NT2/D1 (cell line): ENCODE measurements around the gene SEC24D.

Source experiments
- SUZ12 ChIP-seq: IDR thresholded peaks from 2 replicates; pipeline ENCODE4 v1.6.1; 2011; ENCODE audit not compliant: insufficient read length, insufficient read depth; ENCODE audit errors: extremely low read depth
- YY1 ChIP-seq: IDR thresholded peaks from 2 replicates; pipeline ENCODE4 v1.6.1; 2011; ENCODE audit not compliant: insufficient read length, insufficient read depth
- ZNF274 ChIP-seq: IDR thresholded peaks from 2 replicates; pipeline ENCODE4 v1.6.1; 2011; ENCODE audit warnings: mild to moderate bottlenecking, low read depth, low read length

- no peak for TF ChIP-seq YY1
- TF ChIP-seq SUZ12: no peak
- no peak for TF ChIP-seq ZNF274
Observed at GRCh38 chr4:118772081-118772766, 63.7 kb downstream of the SEC24D start.
